ENCODE results near the gene FAM210B. TPM values are rescaled to one million over a fixed set of nuclear protein-coding genes. Genes with fewer than 3 reads are reported as not detected.

FAM210B gene
- total RNA-seq, 4 donors from 2014 or later: 29.2 to 58.6 (median 39.3) TPM

DNA sequence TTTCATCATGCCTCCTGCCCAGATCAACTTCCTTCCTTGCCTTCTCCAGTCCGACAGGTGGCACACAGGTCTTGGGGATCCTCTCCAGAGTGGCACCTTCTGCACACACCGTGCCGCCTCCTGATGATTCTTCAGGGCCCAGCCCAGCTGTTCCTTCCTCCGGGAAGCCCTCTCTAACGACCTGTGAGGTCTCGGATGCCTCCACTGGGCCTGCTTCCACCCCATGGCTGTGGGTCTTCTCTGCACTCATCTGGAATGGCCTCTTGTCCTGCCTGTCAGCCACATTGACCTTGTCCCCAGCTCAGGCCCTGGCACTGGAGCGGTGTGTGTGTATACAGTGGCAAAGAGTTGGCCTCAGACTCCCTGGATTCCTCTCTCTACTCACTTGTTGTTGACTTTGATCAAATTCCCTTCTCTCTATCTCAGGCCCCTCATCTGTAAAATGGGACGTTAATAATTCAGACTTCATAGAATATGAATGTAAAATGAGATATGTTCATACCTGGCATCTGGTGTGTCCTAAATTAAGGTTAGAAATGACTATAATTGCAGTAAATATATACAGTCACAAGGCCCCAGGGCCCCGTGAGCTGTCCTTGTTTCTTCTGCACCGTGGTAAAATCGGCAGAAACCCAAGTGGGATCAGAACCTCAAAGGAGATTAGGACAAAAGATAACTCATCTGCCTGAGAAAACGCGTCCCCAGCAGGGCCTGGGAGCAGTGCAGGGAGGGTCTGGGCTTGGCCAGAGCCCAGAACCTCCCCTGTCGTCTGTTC lies 1.5 kb downstream of the FAM210B start:
- no peak for ATAC-seq (ENCODE audit: low FRiP score)

DNA sequence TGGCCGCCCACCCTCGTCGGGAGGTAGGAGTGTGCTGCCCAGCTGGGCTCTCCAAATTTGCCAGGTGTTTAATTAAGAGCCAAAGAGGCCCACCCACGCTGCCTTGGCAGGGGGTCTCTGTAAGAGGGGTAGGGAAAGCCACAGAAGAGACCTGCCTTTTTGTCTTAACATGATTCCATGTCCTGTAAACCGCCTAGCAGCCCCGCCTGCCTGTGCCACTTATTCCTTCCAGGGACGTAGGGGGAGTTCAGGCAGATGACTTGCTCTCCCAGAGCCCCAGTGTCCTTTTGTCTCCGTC lies 2.1 kb downstream of the FAM210B start:
- ATAC-seq (ENCODE audit: low FRiP score) (no peak), DNase-seq (ENCODE audit: low spot score) (no peak)
- TF ChIP-seq, protein P1, sequence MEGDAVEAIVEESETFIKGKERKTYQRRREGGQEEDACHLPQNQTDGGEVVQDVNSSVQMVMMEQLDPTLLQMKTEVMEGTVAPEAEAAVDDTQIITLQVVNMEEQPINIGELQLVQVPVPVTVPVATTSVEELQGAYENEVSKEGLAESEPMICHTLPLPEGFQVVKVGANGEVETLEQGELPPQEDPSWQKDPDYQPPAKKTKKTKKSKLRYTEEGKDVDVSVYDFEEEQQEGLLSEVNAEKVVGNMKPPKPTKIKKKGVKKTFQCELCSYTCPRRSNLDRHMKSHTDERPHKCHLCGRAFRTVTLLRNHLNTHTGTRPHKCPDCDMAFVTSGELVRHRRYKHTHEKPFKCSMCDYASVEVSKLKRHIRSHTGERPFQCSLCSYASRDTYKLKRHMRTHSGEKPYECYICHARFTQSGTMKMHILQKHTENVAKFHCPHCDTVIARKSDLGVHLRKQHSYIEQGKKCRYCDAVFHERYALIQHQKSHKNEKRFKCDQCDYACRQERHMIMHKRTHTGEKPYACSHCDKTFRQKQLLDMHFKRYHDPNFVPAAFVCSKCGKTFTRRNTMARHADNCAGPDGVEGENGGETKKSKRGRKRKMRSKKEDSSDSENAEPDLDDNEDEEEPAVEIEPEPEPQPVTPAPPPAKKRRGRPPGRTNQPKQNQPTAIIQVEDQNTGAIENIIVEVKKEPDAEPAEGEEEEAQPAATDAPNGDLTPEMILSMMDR (IDR thresholded peaks at IDR 0.05): no peak

More for the DNA sequence above, 1.5 kb downstream of the FAM210B start:
- DNase-seq (ENCODE audit: low spot score): no peak
- TF ChIP-seq, protein P1 (IDR thresholded peaks at IDR 0.05): no peak

DNA sequence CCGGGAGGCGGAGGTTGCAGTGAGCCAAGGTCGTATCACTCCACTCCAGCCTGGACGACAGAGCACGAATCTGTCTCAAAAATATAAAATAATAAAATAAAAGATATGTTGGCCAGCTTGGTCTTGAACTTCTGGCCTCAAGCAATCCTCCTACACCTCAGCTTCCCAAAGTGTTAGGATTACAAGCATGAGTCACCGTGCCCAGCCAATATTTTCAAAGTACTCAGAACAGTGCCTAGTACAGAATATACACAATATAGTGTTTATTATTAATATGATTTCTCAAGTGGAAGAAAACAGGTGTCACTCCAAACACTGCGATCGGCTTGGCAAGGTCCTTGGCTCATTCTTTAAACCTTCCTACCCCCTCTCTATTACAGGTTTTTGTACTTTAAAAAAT lies 3.1 kb downstream of the FAM210B start:
- TF ChIP-seq, protein P1 (IDR thresholded peaks at IDR 0.05): no peak
- ATAC-seq (ENCODE audit: low FRiP score) (no peak), DNase-seq (ENCODE audit: low spot score) (no peak)

DNA sequence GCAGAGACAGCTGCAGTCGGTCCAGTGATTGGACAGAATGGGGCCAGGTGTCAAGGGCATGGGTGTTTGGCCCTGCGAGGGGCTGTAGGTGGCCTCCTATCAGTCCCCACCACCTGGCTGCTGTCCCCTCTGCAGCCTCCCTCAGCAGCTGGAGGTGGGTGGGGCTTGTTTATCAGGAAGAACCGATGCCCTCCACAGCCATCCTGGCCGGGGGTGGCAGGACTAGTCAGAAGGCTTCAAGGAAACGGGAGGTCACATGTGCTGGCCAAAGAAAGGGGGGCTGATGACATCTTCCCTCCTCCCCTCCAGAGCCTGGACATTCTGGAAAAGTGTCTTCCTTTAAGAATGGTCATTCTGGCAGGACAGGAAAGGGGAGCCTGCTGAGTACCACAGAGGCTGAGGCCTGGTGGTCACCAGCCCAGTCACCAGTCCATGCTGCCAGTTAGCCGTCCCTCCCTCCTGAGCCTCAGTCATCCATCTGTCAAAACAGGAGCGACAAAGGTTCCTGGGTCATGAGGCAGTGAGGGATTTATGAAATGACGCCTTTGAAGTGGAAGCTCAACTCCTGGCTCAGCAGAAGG lies 4.1 kb downstream of the FAM210B start:
- no peak for DNase-seq (ENCODE audit: low spot score)
- no peak for ATAC-seq (ENCODE audit: low FRiP score)
- TF ChIP-seq, protein P1 (IDR thresholded peaks at IDR 0.05): no peak

DNA sequence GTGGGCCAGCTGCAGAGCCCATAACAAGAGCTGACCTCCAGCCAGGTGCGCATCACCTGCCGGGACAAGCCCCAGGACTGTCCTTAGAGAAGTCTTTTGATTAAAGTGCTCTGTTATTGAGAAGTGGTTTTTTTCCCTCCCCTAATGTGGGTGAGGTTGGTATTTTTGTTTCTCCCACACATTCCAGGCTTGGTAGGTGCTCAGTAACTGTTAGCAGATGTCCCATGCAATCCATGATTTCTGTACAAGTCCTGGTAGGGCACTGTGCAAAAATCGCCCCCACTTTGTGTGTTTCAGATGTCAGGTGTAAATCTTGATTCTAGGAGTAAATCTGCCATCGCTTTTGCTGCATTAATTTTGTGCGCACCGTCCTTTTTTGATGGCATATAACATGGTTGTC lies 4.7 kb downstream of the FAM210B start:
- no peak for DNase-seq (ENCODE audit: low spot score)
- ATAC-seq (ENCODE audit: low FRiP score): no peak
- TF ChIP-seq, protein P1 (IDR thresholded peaks at IDR 0.05): no peak

DNA sequence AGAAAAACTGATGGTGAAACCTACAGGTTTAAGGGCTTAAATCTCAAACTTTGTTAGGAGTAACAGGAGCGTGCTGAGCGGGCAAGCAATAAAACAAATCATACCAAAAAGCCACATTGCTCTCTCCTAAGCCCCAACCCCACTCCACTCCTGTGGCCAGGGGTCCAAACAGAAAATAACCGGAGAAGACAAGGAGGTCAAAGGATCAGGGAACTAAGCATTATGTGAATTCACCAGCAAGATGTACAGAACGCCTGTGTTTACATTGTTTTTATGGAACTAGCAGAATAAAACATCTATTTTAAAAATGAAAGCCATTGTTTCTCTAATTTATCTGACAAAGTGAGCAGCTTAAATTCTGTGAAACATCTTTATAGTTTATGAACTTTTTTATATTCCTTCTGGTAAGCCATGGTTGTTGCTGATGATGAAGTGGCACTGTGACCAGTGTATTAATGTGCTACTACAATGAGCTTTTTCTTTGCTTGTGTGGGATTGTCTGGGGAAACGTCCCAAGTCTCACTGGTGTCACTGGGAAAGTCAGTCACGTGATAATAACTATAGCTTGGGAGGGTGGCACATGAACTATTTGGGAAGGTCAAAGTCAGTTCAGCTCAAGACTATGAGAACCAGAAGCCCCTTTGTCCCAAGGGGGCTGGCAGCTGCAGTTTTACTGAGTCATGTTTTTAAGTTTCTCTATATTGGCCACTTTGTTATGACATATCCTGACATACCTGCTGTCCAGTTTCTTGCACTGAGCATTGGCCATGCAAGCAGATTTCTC lies 9.8 kb downstream of the FAM210B start:
- no peak for ATAC-seq (ENCODE audit: low FRiP score)
- no peak for DNase-seq (ENCODE audit: low spot score)
- TF ChIP-seq, protein P1 (IDR thresholded peaks at IDR 0.05): no peak

Data from omental fat pad (tissue), 4 donors.